GM23338 (cell line): ENCODE measurements around the gene TMEM214. TPM values are rescaled to one million over a fixed set of nuclear protein-coding genes. Genes with fewer than 3 reads are reported as not detected.

Experiments
- ATAC-seq: fragments of 200-7000 bp; cut with Tn5 transposase; 3 replicates; pipeline ENCODE4 v1.9.1; 2020
- DNase-seq: peaks from one replicate; pipeline ENCODE4 v3.0.0-alpha.2; 2015; ENCODE audit warnings: low spot score
- H2AFZ ChIP-seq: fragments of 200-600 bp; sonication (generic); 2 replicates; pipeline ENCODE4 v1.8.0; 2016; ENCODE audit warnings: antibody characterized with exemption, mild to moderate bottlenecking, moderate library complexity
- H3F3A ChIP-seq: fragments of 200-600 bp; sonication (generic); replicated peaks from 2 replicates; pipeline ENCODE4 v1.8.0; 2017; ENCODE audit warnings: antibody characterized with exemption, mixed run types, low read depth
- H3K27ac ChIP-seq: fragments of 200-600 bp; sonication (generic); 2 replicates; pipeline ENCODE4 v1.6.1; 2016; ENCODE audit warnings: low read depth
- H3K27me3 ChIP-seq: fragments of 200-600 bp; sonication (generic); 2 replicates; pipeline ENCODE4 v1.8.0; 2016; ENCODE audit warnings: mild to moderate bottlenecking, mixed run types, moderate library complexity; ENCODE audit not compliant: insufficient read depth
- H3K36me3 ChIP-seq: fragments of 200-600 bp; sonication (generic); 2 replicates; pipeline ENCODE4 v1.8.0; 2016; ENCODE audit warnings: mild to moderate bottlenecking; ENCODE audit not compliant: insufficient read depth
- H3K4me1 ChIP-seq: fragments of 200-600 bp; sonication (generic); 2 replicates; pipeline ENCODE4 v1.8.0; 2016; ENCODE audit warnings: mild to moderate bottlenecking, moderate library complexity; ENCODE audit not compliant: insufficient read depth
- H3K4me2 ChIP-seq: fragments of 200-600 bp; sonication (generic); 2 replicates; pipeline ENCODE4 v1.7.1; 2017; ENCODE audit warnings: mixed run types
- H3K4me3 ChIP-seq: fragments of 200-600 bp; sonication (generic); 2 replicates; pipeline ENCODE4 v1.6.1; 2016; ENCODE audit warnings: mixed run types
- H3K79me2 ChIP-seq: fragments of 200-600 bp; sonication (generic); replicated peaks from 2 replicates; pipeline ENCODE4 v1.8.0; 2017; ENCODE audit warnings: mild to moderate bottlenecking; ENCODE audit not compliant: insufficient read depth
- H3K9me2 ChIP-seq: fragments of 200-600 bp; sonication (generic); 2 replicates; pipeline ENCODE4 v1.8.0; 2017; ENCODE audit not compliant: insufficient read depth
- H4K20me1 ChIP-seq: fragments of 200-600 bp; sonication (generic); replicated peaks from 2 replicates; pipeline ENCODE4 v1.8.0; 2017; ENCODE audit warnings: mild to moderate bottlenecking; ENCODE audit not compliant: insufficient read depth
- H3K27ac Mint-ChIP-seq: 2 replicates; pipeline ENCODE4 v1.8.0; 2020; ENCODE audit warnings: inconsistent platforms, mild to moderate bottlenecking, moderate library complexity, mixed read lengths
- H3K27me3 Mint-ChIP-seq: 3 replicates; pipeline ENCODE4 v1.8.0; 2022; ENCODE audit warnings: low read depth, mild to moderate bottlenecking, moderate library complexity, mixed read lengths, inconsistent platforms; ENCODE audit not compliant: insufficient read depth, poor library complexity
- H3K36me3 Mint-ChIP-seq: 3 replicates; pipeline ENCODE4 v1.8.0; 2021; ENCODE audit warnings: low read depth, mild to moderate bottlenecking, inconsistent platforms, moderate library complexity, mixed read lengths
- H3K4me1 Mint-ChIP-seq: 3 replicates; pipeline ENCODE4 v1.8.0; 2020; ENCODE audit warnings: mild to moderate bottlenecking, inconsistent platforms, mixed read lengths
- H3K4me3 Mint-ChIP-seq: 3 replicates; pipeline ENCODE4 v1.8.0; 2021; ENCODE audit warnings: moderate library complexity, mild to moderate bottlenecking, inconsistent platforms, mixed read lengths
- H3K9me3 Mint-ChIP-seq: 3 replicates; pipeline ENCODE4 v1.8.0; 2020; ENCODE audit warnings: moderate library complexity, mild to moderate bottlenecking, inconsistent platforms, mixed read lengths
- CREB1 ChIP-seq: fragments of 250-450 bp; sonication (Bioruptor Pico); IDR thresholded peaks from 2 replicates; pipeline ENCODE4 v1.5.0; 2020; ENCODE audit warnings: low read depth, mild to moderate bottlenecking, moderate library complexity
- ETS1 ChIP-seq: IDR thresholded peaks from 2 replicates; pipeline ENCODE4 v1.6.1; 2016; ENCODE audit warnings: antibody characterized with exemption
- EZH2 ChIP-seq: fragments of 200-600 bp; sonication (generic); IDR thresholded peaks from one replicate; pipeline ENCODE4 v1.8.0; 2017; ENCODE audit warnings: antibody characterized with exemption, mild to moderate bottlenecking, low read depth; ENCODE audit not compliant: unreplicated experiment
- JUNB ChIP-seq: IDR thresholded peaks from one replicate; pipeline ENCODE4 v1.6.1; 2016; ENCODE audit warnings: antibody characterized with exemption; ENCODE audit not compliant: unreplicated experiment
- NANOG ChIP-seq: IDR thresholded peaks from 2 replicates; pipeline ENCODE4 v1.6.1; 2016; ENCODE audit warnings: antibody characterized with exemption, borderline replicate concordance
- POLR2AphosphoS5 ChIP-seq: IDR thresholded peaks from 2 replicates; pipeline ENCODE4 v1.6.1; 2016; ENCODE audit warnings: antibody characterized with exemption, low read depth
- REST ChIP-seq: IDR thresholded peaks from one replicate; pipeline ENCODE4 v1.6.1; 2018; ENCODE audit warnings: antibody characterized with exemption; ENCODE audit not compliant: unreplicated experiment
- ZNF331 ChIP-seq: fragments of 250-450 bp; sonication (Bioruptor Pico); IDR thresholded peaks from 2 replicates; pipeline ENCODE4 v1.5.0; 2020; ENCODE audit warnings: low read depth, mild to moderate bottlenecking, moderate library complexity
- ZNF462 ChIP-seq: fragments of 250-450 bp; sonication (Bioruptor Pico); IDR thresholded peaks from 2 replicates; pipeline ENCODE4 v1.5.0; 2020; ENCODE audit warnings: mild to moderate bottlenecking, moderate library complexity
- polyA plus RNA-seq: library from polyadenylated mRNA; unstranded; fragments of >200 nt; fragmentation: Nextera tagmentation; extraction: Ambion mirVana; gene quantifications from 2 replicates; pipeline ENCODE4 v1.2.1, GENCODE V29; 2016
- total RNA-seq: library from RNA; depleted of rRNA; stranded (reverse); fragments of >200 nt; shearing (Covaris generic); gene quantifications from 2 replicates; pipeline ENCODE4 v1.2.3, GENCODE V29; 2014

The TMEM214 gene
- total and polyA plus RNA-seq, 2 experiments from 2014 or later = 18.4 to 36.5 TPM

GRCh38 chr2:27025861-27026851 is 6.6 kb upstream of the TMEM214 start:
- H3K9me3 Mint-ChIP-seq = no peaks in the 10 kb centered on the region
- Histone ChIP-seq H3K4me1 (no peaks in the 10 kb centered on the region; the same call in 1 of the 2 replicates), H3K9me2 (no peaks in the 10 kb centered on the region), H3K4me3 (no peak overlapping the region), H4K20me1 (no peaks in the 10 kb centered on the region; the same call in none of the 2 replicates), H3K36me3 (no peaks in the 10 kb centered on the region), H3K4me2 (no peak overlapping the region), H3K79me2 (no peaks in the 10 kb centered on the region), H3K27ac (no peak overlapping the region), H2AFZ (no peak overlapping the region), H3F3A (no peaks in the 10 kb centered on the region), H3K27me3 (no peaks in the 10 kb centered on the region)
- peaks cover 12% of the 10 kb centered on the region for H3K27me3 Mint-ChIP-seq
- H3K36me3 Mint-ChIP-seq = peaks cover 5% of the 10 kb centered on the region; the same call in 2 of the 3 replicates
- H3K4me1 Mint-ChIP-seq = peaks cover 8% of the 10 kb centered on the region
- no peak for TF ChIP-seq ETS1
- H3K27ac Mint-ChIP-seq = no peak overlapping the region
- ATAC-seq = no peak
- H3K4me3 Mint-ChIP-seq = no peak overlapping the region
- DNase-seq = no peak

GRCh38 chr2:27027211-27027651 is 5.5 kb upstream of the TMEM214 start:
- Histone ChIP-seq H3F3A (no peaks in the 10 kb centered on the region), H3K36me3 (no peaks in the 10 kb centered on the region), H3K27me3 (no peaks in the 10 kb centered on the region), H3K4me1 (peaks cover 4% of the 10 kb centered on the region; the same call in 1 of the 2 replicates), H2AFZ (no peak overlapping the region), H4K20me1 (no peaks in the 10 kb centered on the region; the same call in 1 of the 2 replicates), H3K27ac (no peak overlapping the region), H3K79me2 (no peaks in the 10 kb centered on the region), H3K4me3 (no peak overlapping the region), H3K4me2 (no peak overlapping the region), H3K9me2 (no peaks in the 10 kb centered on the region)
- Mint-ChIP-seq H3K4me3 (no peak overlapping the region), H3K4me1 (peaks cover 13% of the 10 kb centered on the region), H3K36me3 (peaks cover 5% of the 10 kb centered on the region; the same call in 2 of the 3 replicates), H3K27ac (no peak overlapping the region), H3K9me3 (no peaks in the 10 kb centered on the region), H3K27me3 (peaks cover 14% of the 10 kb centered on the region)
- DNase-seq (no peak), ATAC-seq (no peak)
- no peak for TF ChIP-seq NANOG
- TF ChIP-seq POLR2AphosphoS5 = no peak
- TF ChIP-seq ZNF331 (CRISPR knock-in tag) = no peak
- no peak for TF ChIP-seq JUNB
- TF ChIP-seq EZH2 = no peak
- TF ChIP-seq CREB1 = no peak
- no peak for TF ChIP-seq REST
- TF ChIP-seq ZNF462 (CRISPR knock-in tag) = no peak
